ENCODE data around the gene EME1. TPM values are rescaled to one million over a fixed set of nuclear protein-coding genes. Genes with fewer than 3 reads are reported as not detected.

The EME1 gene
- total RNA-seq, 1 experiment from 2014 or later = 20.0 TPM

- Histone ChIP-seq H3K27me3 (ENCODE audit: low read length) (no peaks in the 10 kb centered on the region), H3K4me1 (ENCODE audit: insufficient read depth, low read length) (peaks cover 14% of the 10 kb centered on the region), H3K9me2 (replicated peaks; ENCODE audit: low read length) (no peaks in the 10 kb centered on the region), H3K9ac (ENCODE audit: low read length) (no peak overlapping the region), H2AFZ (ENCODE audit: low read length) (no peak overlapping the region), H3F3A (ENCODE audit: low read length, unreplicated experiment) (peaks cover 5% of the 10 kb centered on the region), H3K9me3 (ENCODE audit: low read length) (no peaks in the 10 kb centered on the region), H3K36me3 (ENCODE audit: low read depth, low read length) (peaks cover 19% of the 10 kb centered on the region), H3K4me2 (ENCODE audit: low read length) (no peak overlapping the region), H3K27ac (ENCODE audit: low read length) (no peak overlapping the region), H4K20me1 (ENCODE audit: low read length) (no peaks in the 10 kb centered on the region), H3K79me2 (ENCODE audit: low read length) (peaks cover 29% of the 10 kb centered on the region), H3K4me3 (ENCODE audit: low read length) (no peak overlapping the region)
- no peak for ATAC-seq
- intact Hi-C loops (cut with micrococcal nuclease) = no loop called here
- DNase-seq = no peak
- BruUV-seq (replicated peaks) = no TSS peak
- POLR2A ChIA-PET (ENCODE audit: unreplicated experiment) = interaction anchor here (0.6 kb wide), 1 partner anchor 103 kb away, joined by 5 read pairs; no protein-coding TSS in a partner anchor
- TF ChIP-seq EZH2 (IDR thresholded peaks at IDR 0.05; ENCODE audit: low read length, unreplicated experiment) (no peak), EZH2phosphoT487 (IDR thresholded peaks at IDR 0.05; ENCODE audit: borderline replicate concordance, low read length) (no peak), CTCF (conservative IDR thresholded peaks at IDR 0.05; ENCODE audit: low read depth, low read length) (no peak)
- CTCF ChIA-PET = no interaction called here
Measured at GRCh38 chr17:50375858-50376538, 3.0 kb downstream of the EME1 start.

- H3K27ac ChIP-seq (ENCODE audit: low read length) = no peak overlapping the region
- H3K4me3 ChIP-seq (ENCODE audit: low read length) = no peak overlapping the region
- intact Hi-C loops (cut with micrococcal nuclease) = no loop called here
- H3K9me2 ChIP-seq (replicated peaks; ENCODE audit: low read length) = no peaks in the 10 kb centered on the region
- no peaks in the 10 kb centered on the region for H3K4me1 ChIP-seq (ENCODE audit: insufficient read depth, low read length)
- ATAC-seq = peak; percentile 16
- CTCF ChIA-PET = no interaction called here
- H3K27me3 ChIP-seq (ENCODE audit: low read length) = no peaks in the 10 kb centered on the region
- H2AFZ ChIP-seq (ENCODE audit: low read length) = no peak overlapping the region
- BruUV-seq (replicated peaks) = TSS peak; percentile 2
- H3K4me2 ChIP-seq (ENCODE audit: low read length) = no peak overlapping the region
- H4K20me1 ChIP-seq (ENCODE audit: low read length) = no peaks in the 10 kb centered on the region
- POLR2A ChIA-PET (ENCODE audit: unreplicated experiment) = interaction anchor here (0.7 kb wide), 1 partner anchor 375 kb away, joined by 3 read pairs; no protein-coding TSS in a partner anchor
- DNase-seq = no peak
- H3K36me3 ChIP-seq (ENCODE audit: low read depth, low read length) = peaks cover 46% of the 10 kb centered on the region
- no peak overlapping the region for H3K9ac ChIP-seq (ENCODE audit: low read length)
- TF ChIP-seq CTCF (conservative IDR thresholded peaks at IDR 0.05; ENCODE audit: low read depth, low read length) (no peak), EZH2 (IDR thresholded peaks at IDR 0.05; ENCODE audit: low read length, unreplicated experiment) (no peak)
- no peaks in the 10 kb centered on the region for H3K79me2 ChIP-seq (ENCODE audit: low read length)
- H3F3A ChIP-seq (ENCODE audit: low read length, unreplicated experiment) = peaks cover 5% of the 10 kb centered on the region
- no peaks in the 10 kb centered on the region for H3K9me3 ChIP-seq (ENCODE audit: low read length)
Measured at GRCh38 chr17:50379351-50380132, 6.5 kb downstream of the EME1 start.
